Breast epithelium (tissue), 3 donors: ENCODE measurements around the gene C1orf50.

Experiments
- POLR2A ChIP-seq: fragments of 450-650 bp; IDR thresholded peaks from one replicate; pipeline ENCODE4 v1.6.1; 2016; ENCODE audit warnings: antibody characterized with exemption, mild to moderate bottlenecking, moderate library complexity
- POLR2AphosphoS5 ChIP-seq, 3 donors: sonication (generic); formaldehyde crosslinking; IDR thresholded peaks; one replicate each; pipeline ENCODE4 v1.6.1; 2017; ENCODE audit warnings: antibody characterized with exemption in 3 of 3
- TF ChIP-seq, protein P1 (sequence below), 3 donors: fragments of 450-650 bp; IDR thresholded peaks; one replicate each; pipeline ENCODE4 v1.5.1; 2016 to 2017; ENCODE audit warnings: antibody characterized with exemption in 3 of 3, mild to moderate bottlenecking in 3 of 3, moderate library complexity in 3 of 3

DNA sequence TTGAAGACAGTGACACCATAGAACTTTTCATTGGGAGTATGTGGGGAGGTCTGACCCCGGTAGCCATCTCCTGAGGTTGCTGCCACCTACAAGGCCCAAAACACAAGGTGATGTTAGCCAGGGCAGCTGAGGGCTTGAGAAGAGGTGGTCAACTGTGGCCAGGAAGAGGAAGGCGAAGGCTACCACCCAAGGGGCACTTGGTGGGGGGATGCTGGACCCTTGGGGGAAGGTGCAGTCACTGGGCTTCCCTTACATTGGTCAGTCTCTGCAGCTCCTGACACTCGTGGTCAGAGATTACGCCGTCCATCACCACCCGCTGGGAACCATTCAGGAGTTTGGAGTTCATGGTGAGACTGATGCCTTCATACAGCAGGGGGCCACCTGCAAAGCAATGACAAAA lies 14.8 kb upstream of the C1orf50 start:
- TF ChIP-seq, protein P1, sequence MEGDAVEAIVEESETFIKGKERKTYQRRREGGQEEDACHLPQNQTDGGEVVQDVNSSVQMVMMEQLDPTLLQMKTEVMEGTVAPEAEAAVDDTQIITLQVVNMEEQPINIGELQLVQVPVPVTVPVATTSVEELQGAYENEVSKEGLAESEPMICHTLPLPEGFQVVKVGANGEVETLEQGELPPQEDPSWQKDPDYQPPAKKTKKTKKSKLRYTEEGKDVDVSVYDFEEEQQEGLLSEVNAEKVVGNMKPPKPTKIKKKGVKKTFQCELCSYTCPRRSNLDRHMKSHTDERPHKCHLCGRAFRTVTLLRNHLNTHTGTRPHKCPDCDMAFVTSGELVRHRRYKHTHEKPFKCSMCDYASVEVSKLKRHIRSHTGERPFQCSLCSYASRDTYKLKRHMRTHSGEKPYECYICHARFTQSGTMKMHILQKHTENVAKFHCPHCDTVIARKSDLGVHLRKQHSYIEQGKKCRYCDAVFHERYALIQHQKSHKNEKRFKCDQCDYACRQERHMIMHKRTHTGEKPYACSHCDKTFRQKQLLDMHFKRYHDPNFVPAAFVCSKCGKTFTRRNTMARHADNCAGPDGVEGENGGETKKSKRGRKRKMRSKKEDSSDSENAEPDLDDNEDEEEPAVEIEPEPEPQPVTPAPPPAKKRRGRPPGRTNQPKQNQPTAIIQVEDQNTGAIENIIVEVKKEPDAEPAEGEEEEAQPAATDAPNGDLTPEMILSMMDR (IDR thresholded peaks at IDR 0.05): no peak
- no peak for TF ChIP-seq POLR2AphosphoS5 (IDR thresholded peaks at IDR 0.05)
- TF ChIP-seq POLR2A: no peak
